Large intestine (tissue), 3 donors: ENCODE measurements around the gene FAM216A. TPM values are rescaled to one million over a fixed set of nuclear protein-coding genes. Genes with fewer than 3 reads are reported as not detected.

Source experiments
- DNase-seq, 2 donors: peaks; one replicate each; pipeline versions ENCODE4 v3.0.0 to v3.0.0-alpha.2; 2013
- H3K27ac ChIP-seq: one replicate; pipeline ENCODE4 v1.5.1; 2013; ENCODE audit warnings: low read length
- H3K27me3 ChIP-seq: 2 replicates; pipeline ENCODE4 v1.6.1; 2013; ENCODE audit warnings: low read length; ENCODE audit not compliant: control insufficient read depth, insufficient read depth
- H3K36me3 ChIP-seq: 2 replicates; pipeline ENCODE4 v1.6.1; 2013; ENCODE audit warnings: low read length; ENCODE audit not compliant: control insufficient read depth, insufficient read depth
- H3K4me1 ChIP-seq: one replicate; pipeline ENCODE4 v1.6.1; 2013; ENCODE audit warnings: low read length; ENCODE audit not compliant: control insufficient read depth, insufficient read depth
- H3K4me3 ChIP-seq: one replicate; pipeline ENCODE4 v1.5.1; 2013; ENCODE audit warnings: low read length
- H3K9me3 ChIP-seq: one replicate; pipeline ENCODE4 v1.6.1; 2013; ENCODE audit warnings: mild to moderate bottlenecking, low read depth, low read length, moderate library complexity; ENCODE audit not compliant: control insufficient read depth
- WGBS: methylation state at CpG from one replicate; pipeline ENCODE4 v1.1.5; 2013; ENCODE audit warnings: low lambda C conversion rate; ENCODE audit not compliant: insufficient coverage; 5-methylcytosine and 5-hydroxymethylcytosine counted together
- polyA plus RNA-seq: library from polyadenylated mRNA; unstranded; fragments of 120-200 nt; gene quantifications from one replicate; pipeline ENCODE4 v1.2.1, GENCODE V29; 2013

FAM216A gene
- polyA plus RNA-seq, 1 donor, result 10.6 TPM

DNA sequence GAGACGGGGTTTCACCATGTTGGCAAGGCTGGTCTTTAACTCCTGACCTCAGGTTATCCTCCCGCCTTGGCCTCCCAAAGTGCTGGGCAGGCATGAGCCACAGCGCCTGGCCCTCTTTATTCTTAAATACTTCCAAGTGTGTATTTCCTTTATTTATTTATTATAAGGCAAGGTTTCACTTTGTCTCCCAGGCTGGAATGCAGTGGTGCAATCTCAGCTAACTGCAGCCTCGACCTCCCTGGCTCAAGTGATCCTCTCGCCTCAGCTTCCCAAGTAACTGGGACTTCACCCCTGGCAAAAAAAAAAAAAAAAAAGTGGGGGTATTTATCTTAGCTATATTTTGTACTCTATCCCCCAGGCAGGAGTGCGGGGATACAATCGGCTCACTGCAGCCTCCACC lies 6.8 kb downstream of the FAM216A start:
- no peaks in the 10 kb centered on the region for H3K9me3 ChIP-seq
- no CpG with 5 or more reads among the region's 7 CpGs for WGBS
- H3K4me1 ChIP-seq, result no peaks in the 10 kb centered on the region
- no peak overlapping the region for H3K4me3 ChIP-seq
- no peaks in the 10 kb centered on the region for H3K27me3 ChIP-seq
- no peaks in the 10 kb centered on the region for H3K36me3 ChIP-seq
- no peak for DNase-seq
- no peak overlapping the region for H3K27ac ChIP-seq

DNA sequence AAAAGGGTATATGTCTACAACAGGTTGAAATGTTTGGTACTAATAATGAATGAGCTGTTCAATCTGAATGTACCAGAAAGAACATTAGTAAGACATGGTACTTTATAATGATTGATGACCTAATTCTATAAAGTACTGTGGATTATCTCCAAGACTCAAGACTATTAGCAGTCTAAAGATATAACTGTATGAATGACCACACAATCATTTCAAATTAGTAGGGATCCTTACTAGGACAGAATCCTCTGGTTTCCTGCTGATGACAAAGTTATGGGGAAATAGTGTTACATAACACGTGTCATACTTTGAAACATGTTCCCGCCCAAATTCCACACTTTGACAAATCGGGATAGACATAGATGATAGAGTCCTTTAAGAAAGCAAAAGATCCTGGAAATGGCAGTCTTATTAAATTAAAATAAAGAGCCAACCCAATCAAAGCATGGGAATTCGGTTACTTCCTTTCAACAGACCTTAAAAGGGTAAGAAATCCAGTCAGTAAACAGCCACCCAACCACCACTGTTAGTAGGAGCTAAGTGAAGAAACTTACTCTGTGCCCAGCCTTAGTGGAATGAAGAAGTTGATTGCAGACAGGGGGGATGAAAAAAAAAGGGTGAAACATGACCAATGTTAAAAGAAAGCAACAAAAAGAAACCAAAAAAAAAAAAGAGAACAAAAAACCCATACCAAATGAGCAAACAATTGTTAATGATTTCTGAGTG lies 30.5 kb downstream of the FAM216A start:
- Histone ChIP-seq H3K27me3 (no peaks in the 10 kb centered on the region), H3K36me3 (peaks cover 19% of the 10 kb centered on the region), H3K4me3 (no peak overlapping the region), H3K4me1 (peaks cover 3% of the 10 kb centered on the region), H3K9me3 (no peaks in the 10 kb centered on the region), H3K27ac (no peak overlapping the region)
- peak in 1 of 2 donors; percentile 28 for DNase-seq
- WGBS, result no CpG with 5 or more reads among the region's 4 CpGs

DNA sequence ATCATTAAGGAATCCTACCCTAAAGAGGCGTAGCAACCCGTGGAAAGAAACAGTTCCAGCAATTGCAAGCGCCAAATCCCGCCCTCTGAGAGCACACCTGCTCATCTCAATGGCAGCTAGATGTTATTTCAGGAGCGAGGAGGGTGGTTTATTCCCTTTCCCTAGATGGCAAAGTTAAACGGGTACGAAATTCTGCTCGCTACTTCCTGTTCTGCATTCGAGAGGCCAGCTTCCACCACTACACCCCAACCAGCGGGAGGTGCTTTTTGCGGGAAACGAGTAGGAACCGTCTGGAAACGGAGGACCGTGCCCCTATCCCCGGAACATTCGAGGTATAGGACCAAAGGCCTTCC lies 32.7 kb downstream of the FAM216A start:
- Histone ChIP-seq H3K4me3 (peak overlapping the region; percentile 68), H3K27me3 (no peaks in the 10 kb centered on the region), H3K4me1 (peaks cover 3% of the 10 kb centered on the region), H3K9me3 (no peaks in the 10 kb centered on the region), H3K27ac (peak overlapping the region; percentile 82), H3K36me3 (peaks cover 2% of the 10 kb centered on the region)
- WGBS, result no CpG with 5 or more reads among the region's 17 CpGs
- peak in 1 of 2 donors; percentile 26 for DNase-seq

DNA sequence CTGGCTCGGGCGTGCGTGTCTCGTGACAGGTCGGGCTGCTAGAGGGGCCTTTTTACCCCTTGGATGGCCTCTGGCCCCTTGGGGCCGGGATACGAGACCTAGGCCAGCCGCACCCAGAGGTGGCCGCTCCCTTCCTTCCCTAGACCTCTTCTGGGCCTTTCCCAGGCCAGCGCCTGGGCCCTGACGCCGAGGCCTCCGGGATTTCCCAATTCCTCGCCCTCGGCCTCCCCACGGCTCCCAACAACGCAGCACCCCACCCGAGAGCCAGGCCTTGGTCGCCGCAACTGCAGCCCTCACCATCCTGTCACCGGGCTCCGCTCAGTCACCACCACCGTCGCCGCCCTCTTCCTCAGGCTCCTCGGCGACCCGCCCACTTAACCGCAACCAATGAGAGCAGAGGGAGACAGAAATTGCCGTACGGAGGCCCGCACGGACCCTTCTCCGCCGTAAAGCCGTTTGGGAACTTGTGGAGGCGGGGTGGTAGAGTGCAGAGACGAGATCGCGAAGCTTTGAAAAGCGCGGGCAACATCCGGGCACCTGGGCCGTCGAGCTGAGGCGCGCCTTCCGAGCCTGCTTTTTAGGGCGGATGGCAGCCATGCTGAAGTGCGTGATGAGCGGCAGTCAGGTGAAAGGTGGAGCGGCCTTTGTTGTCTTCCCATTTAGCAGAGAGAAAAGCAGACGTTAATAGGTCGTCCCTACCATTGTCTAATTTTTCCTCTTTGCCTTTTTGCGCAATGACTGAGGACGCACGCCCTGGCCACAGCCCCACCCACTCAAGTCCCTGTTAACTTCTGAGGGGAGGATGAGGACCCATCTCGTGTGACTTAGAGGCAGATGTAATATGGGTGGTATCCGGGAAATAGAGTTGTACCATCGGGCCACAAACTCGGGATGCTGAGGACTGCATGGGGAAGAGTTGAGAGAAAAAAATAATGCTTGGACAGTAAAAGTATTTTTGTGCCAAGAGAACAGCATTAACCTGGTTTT lies 33.4 kb downstream of the FAM216A start, which contains the start of the genes RAD9B and VPS29:
Gene RAD9B, plus strand, starts transcription at position 580 of the 987 bp plus-strand sequence. Its CDS starts 7 bp downstream, at position 587.
Gene VPS29, minus strand, starts transcription at position 360 of the 987 bp plus-strand sequence. Its CDS starts 60 bp downstream, at position 300.
- DNase-seq, result peak; percentile 98 to 100
- peak within 1 kb of the TSS; percentile 68 for H3K4me3 ChIP-seq
- H3K9me3 ChIP-seq, result no peaks in the 10 kb centered on the region
- H3K36me3 ChIP-seq, result peaks cover 2% of the 10 kb centered on the region
- WGBS, result 58% methylated on average over 3 of the region's 61 CpGs
- H3K27me3 ChIP-seq, result no peaks in the 10 kb centered on the region
- H3K4me1 ChIP-seq, result peaks cover 3% of the 10 kb centered on the region
- H3K27ac ChIP-seq, result peak within 1 kb of the TSS; percentile 82

DNA sequence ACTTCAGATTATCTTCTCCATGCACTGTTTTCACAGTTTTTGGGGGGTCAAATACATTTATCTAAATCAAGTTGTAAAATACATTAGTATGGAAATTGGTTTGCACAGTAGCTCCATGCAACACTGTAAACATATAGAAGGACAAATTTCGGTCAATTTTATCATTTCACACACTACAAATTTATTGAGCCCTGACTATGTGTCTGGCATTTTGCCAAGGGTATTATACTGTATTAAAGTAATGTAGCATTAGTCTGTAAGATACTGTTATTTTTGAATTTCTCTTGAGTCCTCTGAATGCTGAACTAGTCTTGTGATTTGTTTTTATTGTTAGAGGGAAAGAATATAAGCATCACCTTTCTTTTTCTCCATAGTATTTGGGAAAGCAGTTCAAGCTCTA lies 34.8 kb downstream of the FAM216A start:
- peaks cover 3% of the 10 kb centered on the region for H3K4me1 ChIP-seq
- no peak overlapping the region for H3K4me3 ChIP-seq
- no CpG with 5 or more reads among the region's 1 CpG for WGBS
- H3K27me3 ChIP-seq, result no peaks in the 10 kb centered on the region
- no peak overlapping the region for H3K27ac ChIP-seq
- no peaks in the 10 kb centered on the region for H3K9me3 ChIP-seq
- no peaks in the 10 kb centered on the region for H3K36me3 ChIP-seq
- no peak for DNase-seq

DNA sequence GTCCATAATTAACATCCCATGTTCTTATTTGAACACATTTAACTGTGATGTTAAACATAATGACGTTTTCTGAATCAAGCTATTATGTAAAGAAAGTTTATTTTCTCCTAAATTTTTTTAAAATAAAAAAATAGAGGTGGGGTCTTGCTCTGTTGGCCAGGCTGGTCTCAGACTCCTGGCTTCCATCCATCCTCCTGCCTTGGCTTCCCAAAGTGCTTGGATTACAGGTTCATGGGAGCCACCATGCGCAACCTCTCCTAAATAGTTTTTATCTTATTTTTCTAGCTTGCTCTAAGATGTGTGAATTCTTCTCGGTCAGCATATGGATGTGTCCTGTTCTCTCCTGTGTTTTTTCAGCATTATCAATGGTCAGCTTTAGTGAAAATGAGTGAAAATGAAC lies 36.7 kb downstream of the FAM216A start:
- Histone ChIP-seq H3K9me3 (no peaks in the 10 kb centered on the region), H3K27me3 (no peaks in the 10 kb centered on the region), H3K27ac (no peak overlapping the region), H3K4me3 (no peak overlapping the region), H3K36me3 (no peaks in the 10 kb centered on the region), H3K4me1 (peaks cover 3% of the 10 kb centered on the region)
- no peak for DNase-seq
- 100% methylated on average over 1 of the region's 3 CpGs for WGBS

DNA sequence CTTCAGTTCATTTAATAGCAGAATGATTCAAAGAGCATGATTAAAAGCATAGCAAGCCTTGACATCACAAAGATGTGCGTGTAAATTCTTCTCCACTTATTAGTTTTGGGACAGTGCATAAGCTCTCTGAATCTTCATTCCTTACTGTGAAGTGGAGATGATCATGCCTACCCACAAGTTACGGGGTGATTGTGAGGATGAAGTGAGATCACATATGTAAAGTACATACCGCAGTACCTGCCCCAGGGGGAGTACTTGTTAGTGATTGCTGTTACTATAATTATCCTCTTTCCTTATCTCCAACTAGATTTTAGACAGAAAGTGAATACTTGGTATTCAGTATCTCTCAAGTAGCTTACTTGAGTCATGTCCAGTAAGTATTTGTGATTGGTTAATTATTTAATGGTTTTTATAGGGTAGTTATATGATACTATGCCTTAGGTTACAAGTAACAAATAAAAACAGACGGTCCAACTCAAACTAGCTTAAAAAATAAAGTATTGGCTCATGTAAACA lies 39.5 kb downstream of the FAM216A start:
- Histone ChIP-seq H3K9me3 (no peaks in the 10 kb centered on the region), H3K36me3 (no peaks in the 10 kb centered on the region), H3K27ac (no peak overlapping the region), H3K4me3 (no peak overlapping the region), H3K4me1 (no peaks in the 10 kb centered on the region), H3K27me3 (no peaks in the 10 kb centered on the region)
- no CpG with 5 or more reads among the region's 4 CpGs for WGBS
- DNase-seq, result no peak

DNA sequence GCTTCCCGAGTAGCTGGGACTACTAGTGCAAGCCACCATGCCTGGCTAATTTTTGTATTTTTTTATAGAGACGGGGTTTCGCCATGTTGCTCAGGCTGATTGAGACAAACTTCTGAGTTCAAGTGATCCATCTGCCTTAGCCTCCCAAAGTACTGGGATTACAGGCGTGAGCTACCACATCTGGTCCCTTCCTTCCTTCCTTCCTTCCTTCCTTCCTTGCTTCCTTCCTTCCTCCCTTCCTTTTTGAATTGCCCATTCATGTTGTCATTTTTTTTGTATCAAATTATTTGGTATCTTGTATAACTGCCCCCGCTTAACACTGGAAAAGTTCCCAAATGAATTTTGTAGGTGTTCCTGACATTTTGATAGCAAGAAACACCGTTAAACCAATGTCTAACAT lies 45.2 kb downstream of the FAM216A start:
- Histone ChIP-seq H3K27ac (no peak overlapping the region), H3K4me1 (no peaks in the 10 kb centered on the region), H3K9me3 (no peaks in the 10 kb centered on the region), H3K27me3 (no peaks in the 10 kb centered on the region), H3K4me3 (no peak overlapping the region), H3K36me3 (no peaks in the 10 kb centered on the region)
- no peak for DNase-seq
- 84% methylated on average over 3 of the region's 6 CpGs for WGBS

DNA sequence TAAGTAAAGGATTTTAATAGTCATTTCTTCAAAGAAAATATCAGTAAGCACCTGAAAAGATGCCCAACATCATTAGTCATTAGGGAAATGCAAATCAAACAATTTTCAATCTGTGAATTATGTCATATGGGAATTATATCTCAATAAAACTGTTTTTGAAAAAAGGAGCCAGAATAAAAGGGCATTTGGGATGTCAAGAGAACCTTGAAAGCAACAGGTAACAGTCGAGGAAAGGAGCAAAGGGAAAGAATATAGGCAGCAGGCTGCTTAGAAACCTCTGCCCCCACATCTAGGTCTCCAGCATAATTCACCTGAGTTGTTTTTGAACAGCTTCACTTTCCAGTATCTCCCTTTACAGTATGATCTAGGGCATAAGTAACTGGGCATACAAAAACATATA lies 45.7 kb downstream of the FAM216A start:
- H3K4me1 ChIP-seq, result no peaks in the 10 kb centered on the region
- no peaks in the 10 kb centered on the region for H3K27me3 ChIP-seq
- H3K27ac ChIP-seq, result no peak overlapping the region
- H3K4me3 ChIP-seq, result no peak overlapping the region
- DNase-seq, result no peak
- H3K36me3 ChIP-seq, result no peaks in the 10 kb centered on the region
- no CpG with 5 or more reads among the region's 1 CpG for WGBS
- no peaks in the 10 kb centered on the region for H3K9me3 ChIP-seq

DNA sequence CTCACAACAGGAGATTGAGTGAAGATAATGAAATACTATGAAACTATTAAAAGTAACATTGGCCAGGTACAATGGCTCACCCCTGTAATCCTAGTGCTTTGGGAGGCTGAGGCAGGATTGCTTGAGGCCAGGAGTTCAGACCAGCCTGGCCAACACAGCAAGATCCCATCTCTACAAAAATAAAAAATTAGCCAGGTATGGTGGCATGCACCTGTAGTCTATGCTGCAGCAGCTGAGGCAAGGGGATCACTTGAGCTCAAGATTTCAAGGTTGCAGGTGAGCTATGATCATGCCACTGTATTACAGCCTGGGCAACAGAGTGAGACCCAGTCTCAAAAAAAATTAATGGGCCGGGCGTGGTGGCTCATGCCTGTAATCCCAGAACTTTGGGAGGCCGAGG lies 48.4 kb downstream of the FAM216A start:
- no peaks in the 10 kb centered on the region for H3K27me3 ChIP-seq
- no peaks in the 10 kb centered on the region for H3K9me3 ChIP-seq
- H3K27ac ChIP-seq, result no peak overlapping the region
- no peaks in the 10 kb centered on the region for H3K36me3 ChIP-seq
- DNase-seq, result no peak
- H3K4me3 ChIP-seq, result no peak overlapping the region
- no CpG with 5 or more reads among the region's 3 CpGs for WGBS
- no peaks in the 10 kb centered on the region for H3K4me1 ChIP-seq
